MM.1S (cell line): ENCODE data around the gene SPIRE1.

Source experiments
- DNase-seq: peaks from one replicate; pipeline ENCODE4 v3.0.0-alpha.2; 2015
- H2AFZ ChIP-seq: fragments of 300-600 bp; sonication (generic); 2 replicates; pipeline ENCODE4 v1.6.0; 2016; ENCODE audit warnings: antibody characterized with exemption, low read length
- H3F3A ChIP-seq: fragments of 300-600 bp; sonication (generic); 2 replicates; pipeline ENCODE4 v1.6.1; 2016; ENCODE audit warnings: mild to moderate bottlenecking, antibody characterized with exemption, low read length, moderate library complexity, mixed read lengths; ENCODE audit not compliant: insufficient read depth
- H3K27ac ChIP-seq: fragments of 300-600 bp; sonication (generic); 2 replicates; pipeline ENCODE4 v1.5.1; 2016; ENCODE audit warnings: mild to moderate bottlenecking, low read length
- H3K27me3 ChIP-seq: fragments of 300-600 bp; sonication (generic); replicated peaks from 2 replicates; pipeline ENCODE4 v1.6.0; 2016; ENCODE audit warnings: low read length; ENCODE audit not compliant: insufficient read depth
- H3K36me3 ChIP-seq: fragments of 300-600 bp; sonication (generic); replicated peaks from 2 replicates; pipeline ENCODE4 v1.6.1; 2016; ENCODE audit warnings: mild to moderate bottlenecking, low read length, mixed read lengths; ENCODE audit not compliant: insufficient read depth
- H3K4me1 ChIP-seq: fragments of 300-600 bp; sonication (generic); 2 replicates; pipeline ENCODE4 v1.6.1; 2016; ENCODE audit warnings: low read length, mixed read lengths
- H3K4me2 ChIP-seq: fragments of 300-600 bp; sonication (generic); 2 replicates; pipeline ENCODE4 v1.6.0; 2016; ENCODE audit warnings: low read depth, low read length
- H3K4me3 ChIP-seq: fragments of 300-600 bp; sonication (generic); 2 replicates; pipeline ENCODE4 v1.5.1; 2016; ENCODE audit warnings: low read length, mixed read lengths
- H3K79me2 ChIP-seq: fragments of 300-600 bp; sonication (generic); 2 replicates; pipeline ENCODE4 v1.6.1; 2016; ENCODE audit warnings: mixed run types, low read length, mixed read lengths
- H3K9ac ChIP-seq: fragments of 300-600 bp; sonication (generic); 2 replicates; pipeline ENCODE4 v1.6.1; 2016; ENCODE audit warnings: low read length, mixed read lengths
- H3K9me2 ChIP-seq: fragments of 300-600 bp; sonication (generic); replicated peaks from 2 replicates; pipeline ENCODE4 v1.6.1; 2016; ENCODE audit warnings: mild to moderate bottlenecking, low read length, mixed read lengths; ENCODE audit not compliant: insufficient read depth
- H3K9me3 ChIP-seq: fragments of 300-600 bp; sonication (generic); replicated peaks from 2 replicates; pipeline ENCODE4 v1.6.1; 2016; ENCODE audit warnings: mild to moderate bottlenecking, low read length, mixed read lengths; ENCODE audit not compliant: insufficient read depth
- H4K20me1 ChIP-seq: fragments of 300-600 bp; sonication (generic); 2 replicates; pipeline ENCODE4 v1.6.1; 2016; ENCODE audit warnings: mild to moderate bottlenecking, low read length, moderate library complexity, mixed read lengths; ENCODE audit not compliant: insufficient read depth
- CTCF ChIP-seq: fragments of 300-600 bp; sonication (generic); IDR thresholded peaks from 2 replicates; pipeline ENCODE4 v1.5.1; 2016; ENCODE audit warnings: antibody characterized with exemption, low read length, mixed read lengths
- EZH2 ChIP-seq: fragments of 300-600 bp; sonication (generic); optimal IDR thresholded peaks from 2 replicates; pipeline ENCODE3; 2017; ENCODE audit warnings: low read depth, mild to moderate bottlenecking, antibody characterized with exemption, low read length, mixed read lengths
- EZH2phosphoT487 ChIP-seq: fragments of 300-600 bp; sonication (generic); IDR thresholded peaks from 2 replicates; pipeline ENCODE4 v1.6.1; 2018; ENCODE audit warnings: antibody characterized with exemption, low read length

SPIRE1 gene

DNA sequence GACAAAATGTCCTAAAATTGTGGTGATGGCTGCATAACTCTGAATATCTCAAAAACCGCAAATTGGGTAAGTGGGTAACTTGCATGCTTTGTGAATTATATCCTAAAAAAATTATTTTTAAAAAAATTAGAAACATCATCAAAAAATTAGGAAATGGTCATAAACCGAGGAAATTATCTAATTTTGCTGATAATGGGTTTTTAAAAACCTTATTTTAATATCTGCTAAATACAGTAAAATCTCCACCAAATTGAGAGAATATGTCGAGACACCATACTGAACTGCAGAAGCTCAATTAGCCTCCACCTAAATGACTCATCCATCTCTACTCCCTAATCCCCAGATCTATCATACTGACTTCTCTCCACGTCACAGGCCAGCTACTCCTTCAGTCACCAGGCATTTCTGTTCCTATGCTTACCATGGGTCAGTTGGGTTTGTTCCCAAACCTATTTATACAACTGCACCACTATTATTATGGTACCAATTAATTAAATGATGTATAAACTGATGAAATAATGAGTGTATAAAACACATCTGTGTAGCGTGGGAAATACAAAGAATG lies 36.1 kb downstream of the SPIRE1 start:
- no peaks in the 10 kb centered on the region for H3F3A ChIP-seq
- DNase-seq: no peak
- H3K27ac ChIP-seq: no peak overlapping the region
- no peak for TF ChIP-seq EZH2
- TF ChIP-seq CTCF: no peak
- no peak for TF ChIP-seq EZH2phosphoT487
- no peaks in the 10 kb centered on the region for H3K9me3 ChIP-seq
- H3K27me3 ChIP-seq: no peaks in the 10 kb centered on the region
- no peaks in the 10 kb centered on the region for H3K9me2 ChIP-seq
- H3K36me3 ChIP-seq: no peaks in the 10 kb centered on the region
- H3K4me3 ChIP-seq: no peak overlapping the region
- H4K20me1 ChIP-seq: no peaks in the 10 kb centered on the region
- H3K9ac ChIP-seq: no peak overlapping the region
- H3K4me1 ChIP-seq: no peaks in the 10 kb centered on the region
- no peak overlapping the region for H2AFZ ChIP-seq
- no peaks in the 10 kb centered on the region for H3K79me2 ChIP-seq
- no peak overlapping the region for H3K4me2 ChIP-seq

DNA sequence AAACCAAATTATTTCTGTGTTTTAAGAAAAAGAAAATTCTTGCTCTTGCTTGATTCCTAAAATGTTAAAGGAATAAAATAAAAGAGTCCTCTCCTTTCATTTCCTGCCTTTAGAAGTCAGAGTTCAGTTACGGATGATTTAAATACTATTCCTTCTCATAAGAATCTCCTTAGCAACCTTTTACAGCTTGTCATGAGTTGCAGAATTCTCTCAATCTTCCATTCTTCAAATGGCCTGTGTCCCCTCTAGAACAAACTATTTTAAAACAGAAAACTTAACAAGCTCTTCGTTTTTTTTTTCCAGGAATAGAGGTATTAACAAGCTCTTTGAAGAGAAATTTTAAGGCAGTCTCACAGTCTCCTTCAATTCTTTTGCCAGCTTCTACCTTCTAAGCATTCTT lies 42.2 kb downstream of the SPIRE1 start:
- Histone ChIP-seq H3K9me2 (no peaks in the 10 kb centered on the region), H3K79me2 (no peaks in the 10 kb centered on the region), H3K27ac (no peak overlapping the region), H3K27me3 (no peaks in the 10 kb centered on the region), H3K9ac (no peak overlapping the region), H3F3A (no peaks in the 10 kb centered on the region), H3K4me3 (no peak overlapping the region), H3K4me1 (no peaks in the 10 kb centered on the region), H4K20me1 (no peaks in the 10 kb centered on the region), H2AFZ (no peak overlapping the region), H3K4me2 (no peak overlapping the region), H3K36me3 (no peaks in the 10 kb centered on the region), H3K9me3 (no peaks in the 10 kb centered on the region)
- no peak for TF ChIP-seq CTCF
- TF ChIP-seq EZH2phosphoT487: no peak
- no peak for TF ChIP-seq EZH2
- no peak for DNase-seq

GRCh38 chr18:12608301-12608700 lies 49.6 kb downstream of the SPIRE1 start:
- no peaks in the 10 kb centered on the region for H3K27me3 ChIP-seq
- H3K36me3 ChIP-seq: no peaks in the 10 kb centered on the region
- H3K79me2 ChIP-seq: no peaks in the 10 kb centered on the region
- no peaks in the 10 kb centered on the region for H4K20me1 ChIP-seq
- DNase-seq: no peak
- no peaks in the 10 kb centered on the region for H3K4me1 ChIP-seq
- no peaks in the 10 kb centered on the region for H3K9me2 ChIP-seq
- no peak overlapping the region for H3K27ac ChIP-seq
- H2AFZ ChIP-seq: no peak overlapping the region
- H3K9me3 ChIP-seq: no peaks in the 10 kb centered on the region
- H3F3A ChIP-seq: no peaks in the 10 kb centered on the region
- no peak for TF ChIP-seq CTCF
- TF ChIP-seq EZH2phosphoT487: no peak
- TF ChIP-seq EZH2: no peak
- H3K9ac ChIP-seq: no peak overlapping the region
- no peak overlapping the region for H3K4me3 ChIP-seq
- H3K4me2 ChIP-seq: no peak overlapping the region
